BJ (cell line): ENCODE data around the gene WDFY2. TPM values are rescaled to one million over a fixed set of nuclear protein-coding genes. Genes with fewer than 3 reads are reported as not detected.
A peak's percentile ranks its signal among the peaks of the same experiment; 100 is the strongest.

Experiments
- CTCF ChIA-PET: fragments of 350-600 bp; formaldehyde crosslinking; extraction: SDS; loops from one replicate; lab custom pipeline; 2021; ENCODE audit warnings: antibody characterized with exemption, inconsistent platforms; lab: Yijun Ruan, JAX
- POLR2A ChIA-PET: fragments of 300-600 bp; sonication (Branson Sonifier 250); formaldehyde crosslinking; extraction: SDS; loops from one replicate; lab custom pipeline; 2021; ENCODE audit warnings: antibody characterized with exemption; lab: Charles Lee
- DNase-seq: peaks from one replicate; pipeline ENCODE4 v3.0.0-alpha.2; 2011; ENCODE audit warnings: low read depth
- H3K27me3 ChIP-seq: 2 replicates; pipeline ENCODE4 v1.6.0; 2011; ENCODE audit warnings: low read length; ENCODE audit not compliant: control insufficient read depth, insufficient read depth
- H3K36me3 ChIP-seq: 2 replicates; pipeline ENCODE4 v1.5.1; 2011; ENCODE audit warnings: low read length; ENCODE audit not compliant: control insufficient read depth, insufficient read depth
- H3K4me3 ChIP-seq: 2 replicates; pipeline ENCODE4 v1.5.1; 2011; ENCODE audit warnings: low read depth, mild to moderate bottlenecking, control low read depth, low read length
- polyA plus RNA-seq: library from polyadenylated mRNA; depleted of rRNA; stranded (reverse); fragments of >200 nt; gene quantifications from 2 replicates; pipeline ENCODE4 v1.2.3, GENCODE V29; 2011
- TF ChIP-seq, protein P1 (sequence below): IDR thresholded peaks from 2 replicates; pipeline ENCODE4 v1.5.1; 2011; ENCODE audit warnings: low read depth, mild to moderate bottlenecking, control low read depth, inconsistent platforms, low read length, moderate library complexity; ENCODE audit not compliant: insufficient read depth

The WDFY2 gene
- polyA plus RNA-seq, 1 experiment = 4.3 TPM

DNA sequence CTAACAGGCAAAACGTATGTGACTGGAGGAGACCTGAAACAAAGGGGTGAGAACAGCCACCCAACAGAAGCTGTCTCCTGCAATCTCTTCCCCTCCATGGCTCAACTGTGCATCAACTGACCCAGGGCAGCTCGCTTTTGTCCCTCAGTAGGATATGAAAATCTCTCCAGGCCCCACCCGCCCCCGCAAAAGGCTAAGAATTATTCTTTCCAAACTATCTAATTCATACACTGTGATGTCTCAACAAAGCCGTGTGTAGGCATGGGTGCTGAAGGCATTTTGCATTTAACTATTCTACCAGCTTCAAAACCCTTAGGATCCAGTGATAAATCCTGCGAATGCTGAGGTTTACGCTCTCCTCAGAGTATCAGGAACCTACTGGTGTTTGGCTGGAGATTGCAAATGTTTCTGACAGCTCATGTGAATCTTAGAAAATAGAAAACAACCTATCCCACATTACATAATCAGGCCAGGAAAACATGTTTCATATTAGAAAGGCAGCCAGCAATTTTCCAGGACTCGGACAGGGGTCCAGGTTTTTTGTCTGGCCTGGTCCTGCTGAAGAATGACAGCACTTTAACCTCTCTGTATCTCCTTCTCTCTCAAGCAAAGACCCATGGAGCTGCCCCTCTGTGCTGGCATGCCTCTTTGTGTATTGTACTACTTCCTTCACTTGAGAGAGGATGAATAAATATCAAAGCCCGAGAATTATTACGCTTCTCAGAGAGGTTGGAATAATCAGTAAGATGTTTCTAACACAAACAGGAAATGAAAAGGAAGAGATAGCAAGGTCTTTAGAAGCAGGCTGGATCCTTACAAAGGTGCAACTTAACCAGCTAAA is 202.4 kb downstream of the WDFY2 start:
- no peak for DNase-seq
- POLR2A ChIA-PET = interaction anchor here (0.6 to 1.2 kb wide), 3 partner anchors 15 to 352 kb away, joined by 3 to 4 read pairs (median 4); partner anchors contain the start of gene INTS6
- TF ChIP-seq, protein P1, sequence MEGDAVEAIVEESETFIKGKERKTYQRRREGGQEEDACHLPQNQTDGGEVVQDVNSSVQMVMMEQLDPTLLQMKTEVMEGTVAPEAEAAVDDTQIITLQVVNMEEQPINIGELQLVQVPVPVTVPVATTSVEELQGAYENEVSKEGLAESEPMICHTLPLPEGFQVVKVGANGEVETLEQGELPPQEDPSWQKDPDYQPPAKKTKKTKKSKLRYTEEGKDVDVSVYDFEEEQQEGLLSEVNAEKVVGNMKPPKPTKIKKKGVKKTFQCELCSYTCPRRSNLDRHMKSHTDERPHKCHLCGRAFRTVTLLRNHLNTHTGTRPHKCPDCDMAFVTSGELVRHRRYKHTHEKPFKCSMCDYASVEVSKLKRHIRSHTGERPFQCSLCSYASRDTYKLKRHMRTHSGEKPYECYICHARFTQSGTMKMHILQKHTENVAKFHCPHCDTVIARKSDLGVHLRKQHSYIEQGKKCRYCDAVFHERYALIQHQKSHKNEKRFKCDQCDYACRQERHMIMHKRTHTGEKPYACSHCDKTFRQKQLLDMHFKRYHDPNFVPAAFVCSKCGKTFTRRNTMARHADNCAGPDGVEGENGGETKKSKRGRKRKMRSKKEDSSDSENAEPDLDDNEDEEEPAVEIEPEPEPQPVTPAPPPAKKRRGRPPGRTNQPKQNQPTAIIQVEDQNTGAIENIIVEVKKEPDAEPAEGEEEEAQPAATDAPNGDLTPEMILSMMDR = no peak
- CTCF ChIA-PET = interaction anchor here (0.7 to 1.9 kb wide), 5 partner anchors 9 to 53 kb away, joined by 3 to 10 read pairs (median 3); no protein-coding TSS in a partner anchor
- H3K4me3 ChIP-seq = no peak overlapping the region
- no peaks in the 10 kb centered on the region for H3K27me3 ChIP-seq
- H3K36me3 ChIP-seq = no peaks in the 10 kb centered on the region

DNA sequence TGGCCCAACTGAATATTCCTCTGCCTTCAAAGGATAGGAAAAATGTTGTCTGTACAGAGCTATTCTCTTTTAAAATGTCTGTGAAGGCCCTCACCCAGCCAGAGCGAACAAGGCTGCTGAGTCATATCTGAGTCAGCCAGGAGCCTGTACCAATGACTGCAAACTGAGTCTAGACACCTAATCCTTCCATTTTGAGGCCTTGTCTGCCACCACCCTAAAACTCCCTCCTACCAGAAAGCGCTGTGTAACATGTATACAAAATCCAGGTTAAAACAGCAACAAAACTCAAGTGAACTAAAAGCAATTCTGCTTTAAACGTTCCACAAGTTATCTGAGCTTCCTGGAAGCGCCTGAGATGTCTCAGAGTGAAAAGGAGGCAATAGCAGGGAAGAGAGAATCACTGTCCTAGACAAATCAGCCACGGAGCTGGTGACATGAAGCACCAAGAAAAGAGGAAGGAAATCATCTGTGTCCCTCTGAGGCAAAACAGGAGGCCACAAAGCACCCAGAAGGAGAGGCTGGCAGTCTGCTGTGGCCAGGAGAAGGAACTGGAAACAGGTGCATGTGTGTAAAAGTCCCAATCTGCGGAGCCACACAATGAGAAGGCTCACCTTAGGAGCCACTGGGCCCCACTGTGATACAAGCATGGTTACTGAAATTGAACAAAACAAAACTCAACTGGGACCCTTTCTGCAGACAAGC is 209.5 kb downstream of the WDFY2 start:
- no peaks in the 10 kb centered on the region; the same call in 1 of the 2 replicates for H3K27me3 ChIP-seq
- ChIA-PET CTCF (no interaction called here), POLR2A (interaction anchor here (0.9 kb wide), 1 partner anchor 341 kb away, joined by 3 read pairs; no protein-coding TSS in a partner anchor)
- DNase-seq = peak; percentile 26
- H3K36me3 ChIP-seq = no peaks in the 10 kb centered on the region
- TF ChIP-seq, protein P1 = no peak
- no peak overlapping the region for H3K4me3 ChIP-seq

DNA sequence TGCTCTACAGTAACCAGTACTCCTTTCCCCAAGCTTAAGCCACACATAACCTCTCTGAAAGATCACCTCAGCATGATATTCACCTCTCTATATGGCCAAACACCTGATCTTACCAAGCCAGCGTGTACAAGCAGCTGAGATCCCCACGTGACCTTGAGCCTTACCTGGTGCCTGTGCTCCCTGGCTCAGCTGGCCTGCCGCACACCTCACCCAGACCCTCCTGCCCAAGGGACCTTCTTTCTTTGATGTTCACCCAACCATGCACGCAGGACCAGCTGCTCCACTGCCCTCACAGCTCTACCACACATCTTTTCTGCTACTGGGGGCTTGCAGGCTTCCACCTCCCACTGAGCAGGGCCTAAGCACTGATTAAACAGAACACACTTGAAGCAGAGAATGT is 210.7 kb downstream of the WDFY2 start:
- CTCF ChIA-PET = interaction anchor here (1.0 to 1.6 kb wide), 5 partner anchors 9 to 508 kb away, joined by 3 to 4 read pairs (median 3); no protein-coding TSS in a partner anchor

DNA sequence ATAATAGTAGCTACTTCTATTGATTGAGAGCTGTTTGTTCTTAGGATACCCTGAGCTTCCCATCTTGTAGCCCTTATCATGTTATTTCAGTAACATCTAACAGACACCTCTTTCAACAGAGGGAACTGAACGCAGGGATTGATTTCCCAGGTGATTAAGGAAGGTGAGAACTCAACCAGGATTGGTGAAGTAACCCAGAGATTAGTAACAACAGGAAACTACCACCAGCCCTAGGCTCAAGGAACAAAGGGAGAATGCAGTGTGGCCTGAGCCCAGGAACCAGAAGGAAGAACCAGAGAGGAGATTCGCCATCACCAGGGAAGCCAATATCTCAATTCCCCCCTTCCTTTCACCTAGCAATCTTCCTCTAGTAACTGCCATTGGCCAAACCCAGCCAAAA is 211.2 kb downstream of the WDFY2 start:
- Histone ChIP-seq H3K36me3 (no peaks in the 10 kb centered on the region), H3K27me3 (peaks cover 2% of the 10 kb centered on the region), H3K4me3 (no peak overlapping the region)
- ChIA-PET POLR2A (interaction anchor here (0.6 kb wide), 1 partner anchor 840 kb away, joined by 6 read pairs; no protein-coding TSS in a partner anchor), CTCF (interaction anchor here (1.0 to 1.6 kb wide), 5 partner anchors 10 to 509 kb away, joined by 3 to 4 read pairs (median 3); no protein-coding TSS in a partner anchor)
- no peak for DNase-seq
- TF ChIP-seq, protein P1 = no peak

More for the DNA sequence above, 210.7 kb downstream of the WDFY2 start:
- POLR2A ChIA-PET = no interaction called here
- Histone ChIP-seq H3K36me3 (no peaks in the 10 kb centered on the region), H3K4me3 (no peak overlapping the region), H3K27me3 (peaks cover 1% of the 10 kb centered on the region)
- no peak for DNase-seq
- TF ChIP-seq, protein P1 = no peak
